Adrenal gland (tissue), 12 donors: ENCODE measurements around the gene COL4A5. TPM values are rescaled to one million over a fixed set of nuclear protein-coding genes. Genes with fewer than 3 reads are reported as not detected.
"Not testable (repeated sequence)": the region's sequence is repeated elsewhere in the genome, so short reads cannot be mapped to it uniquely, and the experiment has no call there.

Experiments
- DNase-seq, 7 donors: peaks; one replicate each; pipeline ENCODE4 v3.0.0-alpha.2; 2019 to 2020
- H3K27ac ChIP-seq, 5 donors: fragments of 200-600 bp; sonication (generic) in 4 of 5; 1 replicate in 3 of 5; 2 replicates in 2 of 5; pipeline versions ENCODE4 v1.5.1 to v1.8.0; 2016 to 2020; ENCODE audit warnings: mild to moderate bottlenecking in 1 of 5
- H3K27me3 ChIP-seq: fragments of 200-600 bp; 2 replicates; pipeline ENCODE4 v1.8.0; 2021
- H3K36me3 ChIP-seq, 2 donors: fragments of 200-600 bp; replicated peaks in 1 of 2; 1 replicate in 1 of 2; 2 replicates in 1 of 2; pipeline versions ENCODE4 v1.5.1 to v1.8.0; 2018 to 2022
- H3K4me1 ChIP-seq, 2 donors: fragments of 200-600 bp; replicated peaks in 1 of 2; 1 replicate in 1 of 2; 2 replicates in 1 of 2; pipeline versions ENCODE4 v1.5.1 to v1.8.0; 2018 to 2021
- H3K4me3 ChIP-seq, 4 donors: fragments of 200-600 bp; sonication (generic) in 3 of 4; one replicate each; pipeline ENCODE4 v1.5.1; 2016 to 2018
- H3K9me3 ChIP-seq, 3 donors: fragments of 200-600 bp; sonication (generic) in 1 of 3; replicated peaks in 1 of 3; 1 replicate in 2 of 3; 2 replicates in 1 of 3; pipeline versions ENCODE4 v1.5.1 to v1.8.0; 2016 to 2021
- CTCF ChIP-seq, 6 experiments: fragments of 450-650 bp in 4 of 6; fragments of 200-600 bp in 2 of 6; sonication (generic) in 1 of 6; IDR thresholded peaks; 1 replicate in 5 of 6; 2 replicates in 1 of 6; pipeline versions ENCODE4 v1.5.1 to v1.8.0; 2016 to 2021; ENCODE audit warnings: antibody characterized with exemption in 6 of 6, mild to moderate bottlenecking in 2 of 6, moderate library complexity in 1 of 6
- POLR2A ChIP-seq, 2 donors: fragments of 450-650 bp; IDR thresholded peaks; one replicate each; pipeline ENCODE4 v1.6.1; 2017; ENCODE audit warnings: antibody characterized with exemption in 2 of 2, mild to moderate bottlenecking in 2 of 2, moderate library complexity in 1 of 2
- WGBS, 4 donors: extraction: QIAGEN DNeasy Blood & Tissue Kit in 2 of 4; methylation state at CpG; one replicate each; pipeline versions ENCODE4 v1.1.5 to v1.1.7; 2013 to 2017; 5-methylcytosine and 5-hydroxymethylcytosine counted together
- intact Hi-C, 2 donors: fragments of 100-400 bp; cut with DNase I; formaldehyde crosslinking; loops; one replicate each; pipeline versions ENCODE4 v1.14.1 to v1.15.0; 2022 to 2023
- polyA plus RNA-seq, 3 donors: library from polyadenylated mRNA; stranded (reverse); fragments of 200-250 nt in 2 of 3; fragments of 350-450 nt in 1 of 3; fragmentation: Illumina TruSeq in 1 of 3; extraction: RNeasy Lipid Tissue Mini Kit (QIAGEN cat#74804) in 1 of 3; gene quantifications; one replicate each; pipeline ENCODE4 v1.2.3, GENCODE V29; 2013 to 2014
- total RNA-seq, 9 donors: library from RNA; depleted of rRNA in 4 of 9; stranded (reverse); fragments of >200 nt in 4 of 9; fragments of 120-200 nt in 1 of 9; fragmentation: NEBNext Ultra II Directional in 1 of 9; extraction: Animal tissue kit (Norgen Biotek cat#: 25700) in 1 of 9; gene quantifications; one replicate each; pipeline versions ENCODE4 v1.1.0 to v1.2.4, GENCODE V29; 2013 to 2023
- donor health status: healthy with polysubstance abuse.
- donor health status: Bipolar disorder and iron deficiency.
- donor health status: DM: yes; HTN: yes; CAD: no.
- donor health status: DM: no; HTN: no; CAD: no.
- donor health status: DM: no; HTN: no; CAD: no.
- donor health status: DM: yes; HTN: yes; CAD: no.

The COL4A5 gene
- total and polyA plus RNA-seq, 12 donors: 4.0 to 25.2 (median 12.6) TPM

GRCh38 chrX:108456971-108457477 is 17.4 kb downstream of the COL4A5 start:
- Histone ChIP-seq H3K4me1 (no peaks in the 10 kb centered on the region), H3K36me3 (no peaks in the 10 kb centered on the region), H3K9me3 (no peaks in the 10 kb centered on the region), H3K27me3 (peaks cover 7% of the 10 kb centered on the region), H3K4me3 (no peak overlapping the region), H3K27ac (no peak overlapping the region)
- 46 to 78% (median 57%) methylated on average over 4 of the region's 4 CpGs for WGBS, 4 donors
- no peak for DNase-seq
- TF ChIP-seq CTCF (IDR thresholded peaks at IDR 0.05) (no peak), POLR2A (IDR thresholded peaks at IDR 0.05) (no peak)
- intact Hi-C loops: no loop called here

GRCh38 chrX:108464604-108465003 is 25.0 kb downstream of the COL4A5 start:
- no peak for TF ChIP-seq POLR2A (IDR thresholded peaks at IDR 0.05)
- no peak for TF ChIP-seq CTCF (IDR thresholded peaks at IDR 0.05)
- Histone ChIP-seq H3K27me3 (no peaks in the 10 kb centered on the region), H3K27ac (no peak overlapping the region), H3K9me3 (no peaks in the 10 kb centered on the region), H3K36me3 (no peaks in the 10 kb centered on the region), H3K4me1 (no peaks in the 10 kb centered on the region), H3K4me3 (no peak overlapping the region)
- intact Hi-C loops: no loop called here
- DNase-seq: no peak
- 63 to 95% (median 79%) methylated on average over 3 of the region's 3 CpGs for WGBS, 4 donors

GRCh38 chrX:108468486-108468885 is 28.8 kb downstream of the COL4A5 start:
- Histone ChIP-seq H3K9me3 (no peaks in the 10 kb centered on the region), H3K36me3 (no peaks in the 10 kb centered on the region), H3K27me3 (no peaks in the 10 kb centered on the region), H3K27ac (no peak overlapping the region), H3K4me3 (no peak overlapping the region), H3K4me1 (no peaks in the 10 kb centered on the region)
- no peak for DNase-seq
- 58 to 96% (median 74%) methylated on average over 1 of the region's 1 CpG for WGBS, 4 donors
- intact Hi-C loops: no loop called here
- no peak for TF ChIP-seq CTCF (IDR thresholded peaks at IDR 0.05)
- TF ChIP-seq POLR2A (IDR thresholded peaks at IDR 0.05): no peak

- Histone ChIP-seq H3K4me3 (no peak overlapping the region), H3K27me3 (no peaks in the 10 kb centered on the region), H3K9me3 (no peaks in the 10 kb centered on the region), H3K27ac (no peak overlapping the region), H3K4me1 (no peaks in the 10 kb centered on the region), H3K36me3 (no peaks in the 10 kb centered on the region)
- intact Hi-C loops: no loop called here
- TF ChIP-seq CTCF (IDR thresholded peaks at IDR 0.05) (no peak), POLR2A (IDR thresholded peaks at IDR 0.05) (no peak)
- DNase-seq: no peak
Measured at GRCh38 chrX:108473979-108474378, 34.3 kb downstream of the COL4A5 start.

GRCh38 chrX:108481528-108481927 is 41.9 kb downstream of the COL4A5 start:
- H3K27ac ChIP-seq, DNase-seq, H3K27me3 ChIP-seq, H3K4me1 ChIP-seq, intact Hi-C loops, H3K4me3 ChIP-seq, H3K36me3 ChIP-seq, H3K9me3 ChIP-seq: not testable (repeated sequence)
- 84 to 100% (median 85%) methylated on average over 1 to 6 of the region's 6 CpGs for WGBS, 4 donors
